ENCODE data around the gene ATP7B.

Gene ATP7B

DNA sequence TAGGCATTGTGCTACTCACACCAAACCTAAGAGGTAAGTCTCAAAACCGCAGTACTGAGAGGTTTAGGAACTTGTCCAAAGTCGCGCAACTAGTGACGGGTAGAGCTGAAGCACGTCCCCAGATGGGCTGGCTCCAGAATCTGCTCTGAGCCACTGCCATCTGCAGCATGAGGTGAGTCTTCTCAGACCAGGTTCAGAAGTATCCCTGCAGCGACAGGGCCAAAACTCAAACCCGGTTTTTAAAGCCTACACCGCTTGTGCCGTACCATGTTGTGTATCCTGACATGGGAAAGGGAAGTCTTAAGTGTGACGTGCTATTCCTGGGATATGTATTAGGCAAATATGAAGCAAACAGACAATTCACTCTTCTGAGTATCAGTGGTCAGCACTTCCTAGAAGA is 45.1 kb downstream of the ATP7B start:
- TF ChIP-seq CREB1 (IDR thresholded peaks at IDR 0.05; ENCODE audit: low read depth) = no peak
- TF ChIP-seq, protein P1, sequence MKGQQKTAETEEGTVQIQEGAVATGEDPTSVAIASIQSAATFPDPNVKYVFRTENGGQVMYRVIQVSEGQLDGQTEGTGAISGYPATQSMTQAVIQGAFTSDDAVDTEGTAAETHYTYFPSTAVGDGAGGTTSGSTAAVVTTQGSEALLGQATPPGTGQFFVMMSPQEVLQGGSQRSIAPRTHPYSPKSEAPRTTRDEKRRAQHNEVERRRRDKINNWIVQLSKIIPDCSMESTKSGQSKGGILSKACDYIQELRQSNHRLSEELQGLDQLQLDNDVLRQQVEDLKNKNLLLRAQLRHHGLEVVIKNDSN (IDR thresholded peaks at IDR 0.05) = no peak
- no peak for TF ChIP-seq EGR1 (IDR thresholded peaks at IDR 0.05)
- TF ChIP-seq TCF12 (IDR thresholded peaks at IDR 0.05; ENCODE audit: low read depth) = no peak
- TF ChIP-seq, protein P2, sequence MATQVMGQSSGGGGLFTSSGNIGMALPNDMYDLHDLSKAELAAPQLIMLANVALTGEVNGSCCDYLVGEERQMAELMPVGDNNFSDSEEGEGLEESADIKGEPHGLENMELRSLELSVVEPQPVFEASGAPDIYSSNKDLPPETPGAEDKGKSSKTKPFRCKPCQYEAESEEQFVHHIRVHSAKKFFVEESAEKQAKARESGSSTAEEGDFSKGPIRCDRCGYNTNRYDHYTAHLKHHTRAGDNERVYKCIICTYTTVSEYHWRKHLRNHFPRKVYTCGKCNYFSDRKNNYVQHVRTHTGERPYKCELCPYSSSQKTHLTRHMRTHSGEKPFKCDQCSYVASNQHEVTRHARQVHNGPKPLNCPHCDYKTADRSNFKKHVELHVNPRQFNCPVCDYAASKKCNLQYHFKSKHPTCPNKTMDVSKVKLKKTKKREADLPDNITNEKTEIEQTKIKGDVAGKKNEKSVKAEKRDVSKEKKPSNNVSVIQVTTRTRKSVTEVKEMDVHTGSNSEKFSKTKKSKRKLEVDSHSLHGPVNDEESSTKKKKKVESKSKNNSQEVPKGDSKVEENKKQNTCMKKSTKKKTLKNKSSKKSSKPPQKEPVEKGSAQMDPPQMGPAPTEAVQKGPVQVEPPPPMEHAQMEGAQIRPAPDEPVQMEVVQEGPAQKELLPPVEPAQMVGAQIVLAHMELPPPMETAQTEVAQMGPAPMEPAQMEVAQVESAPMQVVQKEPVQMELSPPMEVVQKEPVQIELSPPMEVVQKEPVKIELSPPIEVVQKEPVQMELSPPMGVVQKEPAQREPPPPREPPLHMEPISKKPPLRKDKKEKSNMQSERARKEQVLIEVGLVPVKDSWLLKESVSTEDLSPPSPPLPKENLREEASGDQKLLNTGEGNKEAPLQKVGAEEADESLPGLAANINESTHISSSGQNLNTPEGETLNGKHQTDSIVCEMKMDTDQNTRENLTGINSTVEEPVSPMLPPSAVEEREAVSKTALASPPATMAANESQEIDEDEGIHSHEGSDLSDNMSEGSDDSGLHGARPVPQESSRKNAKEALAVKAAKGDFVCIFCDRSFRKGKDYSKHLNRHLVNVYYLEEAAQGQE (IDR thresholded peaks at IDR 0.05; ENCODE audit: low read depth) = no peak
- no peak for TF ChIP-seq TAF1 (IDR thresholded peaks at IDR 0.05; ENCODE audit: low read depth)
- no peak for TF ChIP-seq RAD21 (IDR thresholded peaks at IDR 0.05; ENCODE audit: low read depth)
- TF ChIP-seq NFIC (IDR thresholded peaks at IDR 0.05) = no peak
- TF ChIP-seq TEAD4 (IDR thresholded peaks at IDR 0.05) = no peak
- no peak for TF ChIP-seq YY1 (IDR thresholded peaks at IDR 0.05; ENCODE audit: low read depth)
- TF ChIP-seq, protein P3, sequence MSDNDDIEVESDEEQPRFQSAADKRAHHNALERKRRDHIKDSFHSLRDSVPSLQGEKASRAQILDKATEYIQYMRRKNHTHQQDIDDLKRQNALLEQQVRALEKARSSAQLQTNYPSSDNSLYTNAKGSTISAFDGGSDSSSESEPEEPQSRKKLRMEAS (IDR thresholded peaks at IDR 0.05) = no peak
- no peak for TF ChIP-seq ZBTB7A (IDR thresholded peaks at IDR 0.05; ENCODE audit: low read depth)
- TF ChIP-seq EP300 (IDR thresholded peaks at IDR 0.05; ENCODE audit: borderline replicate concordance) = no peak

DNA sequence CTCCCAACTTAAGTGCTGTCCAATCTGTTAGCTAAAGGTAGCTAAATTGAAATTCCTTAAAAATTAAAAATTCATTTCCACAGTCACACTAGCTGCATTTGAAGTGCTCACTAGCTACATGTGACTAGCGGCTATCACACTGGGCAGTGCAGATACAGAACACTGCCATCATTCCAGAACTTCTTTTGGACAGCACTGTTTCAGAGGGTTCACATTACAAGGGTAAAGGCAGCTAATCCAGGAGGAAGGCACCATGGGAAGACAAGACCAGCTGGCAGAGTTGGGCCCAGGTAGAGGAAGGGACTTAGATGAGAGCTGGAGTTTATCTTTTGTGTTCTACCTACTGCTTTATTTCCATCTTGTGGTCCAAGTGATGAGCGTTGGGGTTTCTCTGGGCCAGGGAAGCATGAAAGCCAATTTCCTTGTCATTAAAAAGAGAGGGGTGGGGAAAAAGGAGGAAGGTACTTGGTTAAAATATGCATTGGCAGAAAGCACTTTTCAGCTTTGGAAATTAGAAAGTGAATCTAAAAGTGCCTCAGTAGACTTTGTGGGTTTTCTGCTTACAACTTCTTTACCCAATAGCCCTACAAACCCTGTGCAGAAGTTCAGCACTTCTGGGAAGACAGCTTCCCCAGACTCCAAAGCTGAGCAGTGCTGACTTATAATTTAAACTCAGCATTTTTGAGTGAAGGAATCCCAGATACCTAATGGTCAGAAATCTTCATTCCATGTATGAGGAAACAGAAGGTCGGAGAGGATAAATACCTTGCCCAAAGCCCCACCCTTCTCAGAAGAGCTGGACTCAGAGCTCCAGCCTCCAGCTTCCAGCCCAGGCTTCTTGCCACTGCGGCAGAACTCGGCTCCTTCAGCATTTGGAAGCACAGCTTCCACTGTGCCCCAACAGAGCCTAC is 49.5 kb downstream of the ATP7B start:
- TF ChIP-seq, protein P3 (IDR thresholded peaks at IDR 0.05) = no peak
- TF ChIP-seq FOXM1 (IDR thresholded peaks at IDR 0.05; ENCODE audit: borderline replicate concordance, low read depth) (no peak), TCF12 (IDR thresholded peaks at IDR 0.05; ENCODE audit: low read depth) (no peak)

DNA sequence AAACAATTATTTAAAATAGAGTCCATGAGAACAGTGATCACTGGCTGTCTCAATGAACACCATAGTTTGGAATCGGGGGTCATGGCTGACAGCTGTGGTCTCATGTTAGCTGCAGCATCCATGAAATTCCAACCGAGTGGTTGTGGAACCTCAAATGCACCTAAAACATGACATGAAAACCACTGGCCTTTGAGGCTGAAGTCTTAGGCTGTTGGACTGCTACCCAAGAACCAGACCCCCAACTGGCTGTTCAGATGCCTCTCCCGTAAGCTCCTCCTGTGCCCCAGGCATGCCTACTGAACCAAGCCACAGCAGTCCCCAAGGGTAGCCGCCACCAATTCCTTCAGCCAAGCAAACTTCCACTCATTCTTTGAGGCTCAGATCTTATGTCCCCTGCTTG is 50.5 kb downstream of the ATP7B start:
- no peak for TF ChIP-seq YY1 (IDR thresholded peaks at IDR 0.05; ENCODE audit: low read depth)
- TF ChIP-seq EGR1 (IDR thresholded peaks at IDR 0.05) = no peak
- no peak for TF ChIP-seq EP300 (IDR thresholded peaks at IDR 0.05; ENCODE audit: borderline replicate concordance)
- TF ChIP-seq CREB1 (IDR thresholded peaks at IDR 0.05; ENCODE audit: low read depth) = no peak
- TF ChIP-seq RAD21 (IDR thresholded peaks at IDR 0.05; ENCODE audit: low read depth) = no peak
- no peak for TF ChIP-seq ZBTB7A (IDR thresholded peaks at IDR 0.05; ENCODE audit: low read depth)
- TF ChIP-seq, protein P3 (IDR thresholded peaks at IDR 0.05) = no peak

DNA sequence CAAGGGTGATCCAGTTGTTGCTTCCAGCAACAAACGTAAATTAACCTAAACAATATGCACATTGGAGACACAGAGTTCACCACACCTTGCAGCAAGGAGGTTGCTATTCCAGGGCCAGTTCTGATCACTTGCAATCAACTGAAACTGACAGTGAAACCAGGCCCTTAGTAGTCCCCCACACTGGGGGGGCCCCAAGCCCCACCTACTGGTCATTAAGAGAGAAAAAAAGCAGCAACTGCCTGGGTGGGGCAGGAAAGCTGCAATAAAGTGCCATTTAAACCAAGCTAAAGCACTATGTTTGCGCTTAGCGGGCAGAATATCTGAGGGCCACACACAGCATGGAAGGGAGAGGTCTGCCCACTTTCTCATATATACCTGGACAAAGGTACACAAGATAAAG is 51.5 kb downstream of the ATP7B start:
- TF ChIP-seq NFIC (IDR thresholded peaks at IDR 0.05) (no peak), YY1 (IDR thresholded peaks at IDR 0.05; ENCODE audit: low read depth) (no peak), TEAD4 (IDR thresholded peaks at IDR 0.05) (no peak), EP300 (IDR thresholded peaks at IDR 0.05; ENCODE audit: borderline replicate concordance) (no peak), TCF12 (IDR thresholded peaks at IDR 0.05; ENCODE audit: low read depth) (no peak), EGR1 (IDR thresholded peaks at IDR 0.05) (no peak), FOXM1 (IDR thresholded peaks at IDR 0.05; ENCODE audit: borderline replicate concordance, low read depth) (no peak), RAD21 (IDR thresholded peaks at IDR 0.05; ENCODE audit: low read depth) (no peak), CREB1 (IDR thresholded peaks at IDR 0.05; ENCODE audit: low read depth) (no peak), ZBTB7A (IDR thresholded peaks at IDR 0.05; ENCODE audit: low read depth) (no peak), TAF1 (IDR thresholded peaks at IDR 0.05; ENCODE audit: low read depth) (no peak), CEBPB (IDR thresholded peaks at IDR 0.05) (no peak)
- TF ChIP-seq, protein P1 (IDR thresholded peaks at IDR 0.05) = no peak
- TF ChIP-seq, protein P2 (IDR thresholded peaks at IDR 0.05; ENCODE audit: low read depth) = no peak
- TF ChIP-seq, protein P3 (IDR thresholded peaks at IDR 0.05) = no peak

DNA sequence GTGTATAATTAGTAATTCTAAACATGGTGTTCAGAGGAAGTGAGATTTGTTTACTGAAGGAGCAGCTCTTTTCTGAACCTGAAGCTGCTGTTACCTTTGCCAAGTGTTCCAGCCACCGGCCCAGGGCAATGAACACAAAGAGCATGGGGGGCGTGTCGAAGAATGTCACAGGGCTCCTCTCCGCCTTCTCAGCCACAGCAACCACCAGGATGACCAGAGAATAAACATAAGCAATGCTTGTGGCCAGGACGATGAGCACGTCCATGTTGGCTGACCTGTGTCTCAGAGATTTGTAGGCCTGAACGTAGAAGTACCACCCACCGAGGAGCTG is 53.1 kb downstream of the ATP7B start:
- TF ChIP-seq ZBTB7A (IDR thresholded peaks at IDR 0.05; ENCODE audit: low read depth) = no peak
- no peak for TF ChIP-seq EGR1 (IDR thresholded peaks at IDR 0.05)
- no peak for TF ChIP-seq RAD21 (IDR thresholded peaks at IDR 0.05; ENCODE audit: low read depth)
- TF ChIP-seq, protein P1 (IDR thresholded peaks at IDR 0.05) = no peak
- TF ChIP-seq CREB1 (IDR thresholded peaks at IDR 0.05; ENCODE audit: low read depth) = no peak
